GM12878 (cell line): ENCODE results near the gene PLSCR3. TPM values are rescaled to one million over a fixed set of nuclear protein-coding genes. Genes with fewer than 3 reads are reported as not detected.

Experiments used
- ATAC-seq: fragments of 200-7000 bp; cut with Tn5 transposase; 3 replicates; pipeline ENCODE4 v1.9.1; 2020; ENCODE audit warnings: mild to moderate bottlenecking, moderate library complexity
- BruUV-seq: library from RNA; stranded (reverse); fragments of 400-500 nt; replicated peaks from 2 replicates; lab custom pipeline; 2021; lab: Mats Ljungman, UMichigan
- CTCF ChIA-PET: fragments of 300-600 bp; sonication (Branson Sonifier 250); formaldehyde crosslinking; extraction: SDS; loops from one replicate; lab custom pipeline; 2021; ENCODE audit warnings: inconsistent platforms; lab: Yijun Ruan, JAX
- POLR2A ChIA-PET: fragments of 350-600 bp; formaldehyde crosslinking; extraction: SDS; loops from one replicate; lab custom pipeline; 2021; ENCODE audit warnings: inconsistent platforms; lab: Charles Lee
- RAD21 ChIA-PET: fragments of 300-600 bp; sonication (Branson Sonifier 250); formaldehyde crosslinking; loops from one replicate; lab custom pipeline; 2023; ENCODE audit warnings: antibody characterized with exemption; ENCODE audit not compliant: unreplicated experiment; lab: Charles Lee
- SMC1A ChIA-PET: fragments of 300-600 bp; sonication (Branson Sonifier 250); formaldehyde crosslinking; loops from one replicate; lab custom pipeline; 2023; ENCODE audit not compliant: unreplicated experiment, uncharacterized antibody; lab: Charles Lee
- DNase-seq: peaks from one replicate; pipeline ENCODE4 v3.0.0-alpha.2; 2011; ENCODE audit warnings: low read depth, low spot score
- FAIRE-seq: peaks from 3 replicates; lab custom pipeline; 2011; peaks lifted over from hg19 to GRCh38; lab: Jason Lieb, UNC
- H2AFZ ChIP-seq: 2 replicates; pipeline ENCODE4 v1.6.0; 2011; ENCODE audit warnings: low read depth, low read length, control low read depth; ENCODE audit not compliant: control insufficient read depth
- H3K27ac ChIP-seq: 2 replicates; pipeline ENCODE4 v1.5.1; 2011; ENCODE audit warnings: control low read depth; ENCODE audit not compliant: control insufficient read depth, insufficient read depth
- H3K27me3 ChIP-seq, 2 experiments: replicated peaks in 1 of 2; 2 replicates each; pipeline versions ENCODE4 v1.6.0 to v1.6.1; 2011; ENCODE audit warnings: low read length in 1 of 2; ENCODE audit not compliant: control insufficient read depth in 2 of 2, insufficient read depth in 2 of 2
- H3K36me3 ChIP-seq, 2 experiments: 2 replicates each; pipeline ENCODE4 v1.5.1; 2011; ENCODE audit warnings: low read length in 1 of 2; ENCODE audit not compliant: control insufficient read depth in 2 of 2, insufficient read depth in 2 of 2
- H3K4me1 ChIP-seq: 2 replicates; pipeline ENCODE4 v1.6.1; 2011; ENCODE audit warnings: mild to moderate bottlenecking, low read length, moderate library complexity, mixed read lengths; ENCODE audit not compliant: control insufficient read depth, insufficient read depth
- H3K4me2 ChIP-seq: 2 replicates; pipeline ENCODE4 v1.6.0; 2011; ENCODE audit warnings: control low read depth; ENCODE audit not compliant: control insufficient read depth, insufficient read depth
- H3K4me3 ChIP-seq: fragments of 200-600 bp; sonication (generic); 2 replicates; pipeline ENCODE4 v1.5.1; 2016
- H3K79me2 ChIP-seq: 2 replicates; pipeline ENCODE4 v1.6.0; 2011; ENCODE audit warnings: low read length; ENCODE audit not compliant: control insufficient read depth, insufficient read depth
- H3K9ac ChIP-seq: 2 replicates; pipeline ENCODE4 v1.8.0; 2011; ENCODE audit warnings: low read length, control low read depth, mixed read lengths; ENCODE audit not compliant: control insufficient read depth, insufficient read depth
- H3K9me3 ChIP-seq: replicated peaks from 3 replicates; pipeline ENCODE4 v1.5.1; 2011; ENCODE audit warnings: mild to moderate bottlenecking, low read length; ENCODE audit not compliant: control insufficient read depth, insufficient read depth
- H4K20me1 ChIP-seq: 2 replicates; pipeline ENCODE4 v1.6.0; 2011; ENCODE audit not compliant: control insufficient read depth, insufficient read depth
- CREB1 ChIP-seq: IDR thresholded peaks from 2 replicates; pipeline ENCODE4 v1.6.1; 2012; ENCODE audit warnings: low read depth, mild to moderate bottlenecking, inconsistent platforms
- EED ChIP-seq: sonication (generic); IDR thresholded peaks from 2 replicates; pipeline ENCODE4 v1.6.1; 2016; ENCODE audit warnings: antibody characterized with exemption, low read depth
- FOXK2 ChIP-seq: fragments of 450-650 bp; IDR thresholded peaks from 2 replicates; pipeline ENCODE4 v1.6.1; 2017; ENCODE audit warnings: mild to moderate bottlenecking, moderate library complexity
- IKZF1 ChIP-seq: fragments of 450-650 bp; conservative IDR thresholded peaks from 2 replicates; pipeline ENCODE4 v1.6.1; 2017; ENCODE audit warnings: antibody characterized with exemption, mild to moderate bottlenecking
- LARP7 ChIP-seq: fragments of 450-650 bp; IDR thresholded peaks from 2 replicates; pipeline ENCODE4 v1.6.1; 2017; ENCODE audit warnings: mild to moderate bottlenecking
- MAX ChIP-seq: IDR thresholded peaks from 2 replicates; pipeline ENCODE4 v1.6.1; 2012; ENCODE audit warnings: low read depth, low read length, improper control_type of control experiment
- NFYA ChIP-seq: IDR thresholded peaks from 2 replicates; pipeline ENCODE4 v1.6.1; 2011; ENCODE audit warnings: low read depth, mild to moderate bottlenecking, low read length, improper control_type of control experiment, borderline replicate concordance
- POLR2AphosphoS5 ChIP-seq: IDR thresholded peaks from 2 replicates; pipeline ENCODE4 v1.6.1; 2011; ENCODE audit warnings: mild to moderate bottlenecking, low read length, inconsistent platforms
- RELA ChIP-seq: fragments of 450-650 bp; IDR thresholded peaks from 2 replicates; pipeline ENCODE4 v1.8.0; 2014; ENCODE audit warnings: borderline replicate concordance; ENCODE audit not compliant: partially characterized antibody
- TAF1 ChIP-seq: IDR thresholded peaks from 2 replicates; pipeline ENCODE4 v1.6.1; 2011; ENCODE audit warnings: mild to moderate bottlenecking, low read depth, low read length, borderline replicate concordance
- TCF7 ChIP-seq: IDR thresholded peaks from 2 replicates; pipeline ENCODE4 v1.6.1; 2014; ENCODE audit warnings: antibody characterized with exemption, borderline replicate concordance
- WRNIP1 ChIP-seq: IDR thresholded peaks from 2 replicates; pipeline ENCODE4 v1.6.1; 2011; ENCODE audit warnings: low read depth, low read length, improper control_type of control experiment, borderline replicate concordance
- ZNF217 ChIP-seq: fragments of 450-650 bp; IDR thresholded peaks from 2 replicates; pipeline ENCODE4 v1.6.1; 2017; ENCODE audit warnings: antibody characterized with exemption, mild to moderate bottlenecking
- WGBS: methylation state at CpG from one replicate; pipeline ENCODE4 v1.1.6; 2016; ENCODE audit warnings: low lambda C conversion rate; ENCODE audit not compliant: insufficient replicate concordance, insufficient coverage; ENCODE audit errors: missing lambda C conversion rate; 5-methylcytosine and 5-hydroxymethylcytosine counted together
- in situ Hi-C: fragments of 300-500 bp; cut with MboI; formaldehyde crosslinking; loops from 9 replicates; pipeline ENCODE4 v1.14.3; 2018; ENCODE audit warnings: mixed read lengths
- intact Hi-C: fragments of 100-400 bp; cut with micrococcal nuclease; formaldehyde crosslinking; loops from one replicate; pipeline ENCODE4 v1.14.2; 2022; ENCODE audit not compliant: unreplicated experiment
- polyA plus RNA-seq, 11 experiments: library from polyadenylated mRNA; depleted of rRNA in 4 of 11; unstranded in 6 of 11; stranded (reverse) in 5 of 11; fragments of >200 nt; fragmentation: Nextera tagmentation in 4 of 11; fragmentation: Illumina TruSeq in 1 of 11; extraction: Ambion mirVana in 4 of 11; extraction: Trizol in 1 of 11; gene quantifications; 1 replicate in 1 of 11; 2 replicates in 10 of 11; pipeline versions ENCODE4 v1.2.1 to v1.2.3, GENCODE V29; 2011 to 2016; ENCODE audit warnings: inconsistent platforms in 2 of 11, missing spikeins in 2 of 11, low read depth in 1 of 11
- total RNA-seq, 4 experiments: library from RNA; depleted of rRNA in 3 of 4; stranded (reverse); fragments of >200 nt in 3 of 4; fragmentation: Illumina TruSeq in 1 of 4; extraction: Trizol in 1 of 4; gene quantifications; 2 replicates each; pipeline versions ENCODE4 v1.2.1 to v1.2.3, GENCODE V29; 2013 to 2021
- TF ChIP-seq, protein P1 (sequence below): fragments of 450-650 bp; IDR thresholded peaks from 2 replicates; pipeline ENCODE4 v1.6.1; 2017; ENCODE audit warnings: borderline replicate concordance
- TF ChIP-seq, protein P2 (sequence below): fragments of 450-650 bp; IDR thresholded peaks from 2 replicates; pipeline ENCODE4 v1.6.1; 2018; ENCODE audit warnings: mild to moderate bottlenecking, low read depth, moderate library complexity; ENCODE audit not compliant: partially characterized antibody
- TF ChIP-seq, protein P3 (sequence below): IDR thresholded peaks from 2 replicates; pipeline ENCODE4 v1.6.1; 2011; ENCODE audit warnings: low read depth, low read length, improper control_type of control experiment, borderline replicate concordance
- TF ChIP-seq, protein P4 (sequence below): IDR thresholded peaks from 2 replicates; pipeline ENCODE4 v1.6.1; 2011; ENCODE audit warnings: low read depth, mild to moderate bottlenecking, low read length, moderate library complexity, borderline replicate concordance; ENCODE audit errors: extremely low read depth

The PLSCR3 gene
- total and polyA plus RNA-seq, 10 of the 15 experiments (the other 5 are each of a cell fraction or from before 2014, with no cell fraction given), result 9.9 to 51.4 (median 43.4) TPM

- no peak for FAIRE-seq
- no peak overlapping the region for H2AFZ ChIP-seq
- in situ Hi-C loops, result no loop called here
- RAD21 ChIA-PET, result interaction anchor here (0.6 to 2.7 kb wide), 4 partner anchors 8 to 117 kb away, joined by 3 to 9 read pairs (median 4); partner anchors contain the start of gene TMEM102
- SMC1A ChIA-PET, result interaction anchor here (0.5 to 1.5 kb wide), 5 partner anchors 11 to 116 kb away, joined by 3 to 7 read pairs (median 3); no protein-coding TSS in a partner anchor
- H3K36me3 ChIP-seq, result no peaks in the 10 kb centered on the region
- ATAC-seq, result no peak
- H3K9ac ChIP-seq, result no peak overlapping the region
- H3K9me3 ChIP-seq, result no peaks in the 10 kb centered on the region
- H3K4me3 ChIP-seq, result no peak overlapping the region
- no peak overlapping the region for H3K27ac ChIP-seq
- H3K79me2 ChIP-seq, result no peaks in the 10 kb centered on the region; the same call in 1 of the 2 replicates
- no peaks in the 10 kb centered on the region for H4K20me1 ChIP-seq
- POLR2A ChIA-PET, result interaction anchor here (0.6 to 5.4 kb wide), 7 partner anchors 8 to 815 kb away, joined by 3 to 52 read pairs (median 3); partner anchors contain the start of genes TMEM102 and ZBTB4
- H3K4me2 ChIP-seq, result no peak overlapping the region
- WGBS, result 25% methylated on average over 7 of the region's 7 CpGs
- intact Hi-C loops, result no loop called here
- no TSS peak for BruUV-seq
- peaks cover 20% of the 10 kb centered on the region for H3K4me1 ChIP-seq
- CTCF ChIA-PET, result interaction anchor here (0.8 to 1.6 kb wide), 6 partner anchors 9 to 117 kb away, joined by 3 to 9 read pairs (median 5); partner anchors contain the start of gene SENP3
- DNase-seq, result no peak
- peaks cover 1 to 8% of the 10 kb centered on the region in 2 experiments; a peak in 3 of 4 replicates for H3K27me3 ChIP-seq
- TF ChIP-seq POLR2AphosphoS5, result no peak
- no peak for TF ChIP-seq LARP7
- no peak for TF ChIP-seq TAF1
- TF ChIP-seq RELA, result no peak
- no peak for TF ChIP-seq CREB1
- no peak for TF ChIP-seq EED
- no peak for TF ChIP-seq IKZF1
- TF ChIP-seq, protein P1, sequence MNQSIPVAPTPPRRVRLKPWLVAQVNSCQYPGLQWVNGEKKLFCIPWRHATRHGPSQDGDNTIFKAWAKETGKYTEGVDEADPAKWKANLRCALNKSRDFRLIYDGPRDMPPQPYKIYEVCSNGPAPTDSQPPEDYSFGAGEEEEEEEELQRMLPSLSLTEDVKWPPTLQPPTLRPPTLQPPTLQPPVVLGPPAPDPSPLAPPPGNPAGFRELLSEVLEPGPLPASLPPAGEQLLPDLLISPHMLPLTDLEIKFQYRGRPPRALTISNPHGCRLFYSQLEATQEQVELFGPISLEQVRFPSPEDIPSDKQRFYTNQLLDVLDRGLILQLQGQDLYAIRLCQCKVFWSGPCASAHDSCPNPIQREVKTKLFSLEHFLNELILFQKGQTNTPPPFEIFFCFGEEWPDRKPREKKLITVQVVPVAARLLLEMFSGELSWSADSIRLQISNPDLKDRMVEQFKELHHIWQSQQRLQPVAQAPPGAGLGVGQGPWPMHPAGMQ, result no peak
- no peak for TF ChIP-seq TCF7
- TF ChIP-seq, protein P2, sequence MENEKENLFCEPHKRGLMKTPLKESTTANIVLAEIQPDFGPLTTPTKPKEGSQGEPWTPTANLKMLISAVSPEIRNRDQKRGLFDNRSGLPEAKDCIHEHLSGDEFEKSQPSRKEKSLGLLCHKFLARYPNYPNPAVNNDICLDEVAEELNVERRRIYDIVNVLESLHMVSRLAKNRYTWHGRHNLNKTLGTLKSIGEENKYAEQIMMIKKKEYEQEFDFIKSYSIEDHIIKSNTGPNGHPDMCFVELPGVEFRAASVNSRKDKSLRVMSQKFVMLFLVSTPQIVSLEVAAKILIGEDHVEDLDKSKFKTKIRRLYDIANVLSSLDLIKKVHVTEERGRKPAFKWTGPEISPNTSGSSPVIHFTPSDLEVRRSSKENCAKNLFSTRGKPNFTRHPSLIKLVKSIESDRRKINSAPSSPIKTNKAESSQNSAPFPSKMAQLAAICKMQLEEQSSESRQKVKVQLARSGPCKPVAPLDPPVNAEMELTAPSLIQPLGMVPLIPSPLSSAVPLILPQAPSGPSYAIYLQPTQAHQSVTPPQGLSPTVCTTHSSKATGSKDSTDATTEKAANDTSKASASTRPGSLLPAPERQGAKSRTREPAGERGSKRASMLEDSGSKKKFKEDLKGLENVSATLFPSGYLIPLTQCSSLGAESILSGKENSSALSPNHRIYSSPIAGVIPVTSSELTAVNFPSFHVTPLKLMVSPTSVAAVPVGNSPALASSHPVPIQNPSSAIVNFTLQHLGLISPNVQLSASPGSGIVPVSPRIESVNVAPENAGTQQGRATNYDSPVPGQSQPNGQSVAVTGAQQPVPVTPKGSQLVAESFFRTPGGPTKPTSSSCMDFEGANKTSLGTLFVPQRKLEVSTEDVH, result no peak
- TF ChIP-seq, protein P3, sequence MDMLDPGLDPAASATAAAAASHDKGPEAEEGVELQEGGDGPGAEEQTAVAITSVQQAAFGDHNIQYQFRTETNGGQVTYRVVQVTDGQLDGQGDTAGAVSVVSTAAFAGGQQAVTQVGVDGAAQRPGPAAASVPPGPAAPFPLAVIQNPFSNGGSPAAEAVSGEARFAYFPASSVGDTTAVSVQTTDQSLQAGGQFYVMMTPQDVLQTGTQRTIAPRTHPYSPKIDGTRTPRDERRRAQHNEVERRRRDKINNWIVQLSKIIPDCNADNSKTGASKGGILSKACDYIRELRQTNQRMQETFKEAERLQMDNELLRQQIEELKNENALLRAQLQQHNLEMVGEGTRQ, result no peak
- TF ChIP-seq, protein P4, sequence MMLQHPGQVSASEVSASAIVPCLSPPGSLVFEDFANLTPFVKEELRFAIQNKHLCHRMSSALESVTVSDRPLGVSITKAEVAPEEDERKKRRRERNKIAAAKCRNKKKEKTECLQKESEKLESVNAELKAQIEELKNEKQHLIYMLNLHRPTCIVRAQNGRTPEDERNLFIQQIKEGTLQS, result no peak
- TF ChIP-seq WRNIP1, result no peak
- no peak for TF ChIP-seq ZNF217
- no peak for TF ChIP-seq NFYA
- no peak for TF ChIP-seq FOXK2
- TF ChIP-seq MAX, result no peak
Measured at GRCh38 chr17:7443499-7444485, 49.5 kb upstream of the PLSCR3 start.
